Stimulated activated CD8-positive, alpha-beta memory T cell treated with anti-CD3 and anti-CD28 coated beads, Interleukin-12 subunit alpha, Interleukin-12 subunit beta, amount 100 ng/mL, for 24 hours (primary cell): ENCODE results near the gene TMC8.
"Not testable (repeated sequence)": the region's sequence is repeated elsewhere in the genome, so short reads cannot be mapped to it uniquely, and the experiment has no call there.

Source experiments
- DNase-seq: peaks from one replicate; pipeline ENCODE4 v3.0.0-alpha.2; 2020; ENCODE audit errors: extremely low read depth

Gene TMC8

GRCh38 chr17:78154903-78155811, 24.6 kb downstream of the TMC8 start:
- no peak for DNase-seq

GRCh38 chr17:78159575-78160158, 29.1 kb downstream of the TMC8 start:
- no peak for DNase-seq

- DNase-seq = no peak
Measured at GRCh38 chr17:78163881-78164747, 33.5 kb downstream of the TMC8 start.

GRCh38 chr17:78164748-78165607, 34.4 kb downstream of the TMC8 start:
- no peak for DNase-seq

- no peak for DNase-seq
Measured at GRCh38 chr17:78166416-78166815, 35.8 kb downstream of the TMC8 start.

GRCh38 chr17:78168242-78168902, 37.8 kb downstream of the TMC8 start, which contains the start of gene SYNGR2:
SYNGR2 (plus strand) TSS chr17:78168581; CDS start chr17:78168617, 36 bp downstream.
- DNase-seq = peak; percentile 74

GRCh38 chr17:78168903-78169793, 38.6 kb downstream of the TMC8 start:
- peak; percentile 43 for DNase-seq

- no peak for DNase-seq
Measured at GRCh38 chr17:78170692-78171590, 40.4 kb downstream of the TMC8 start.

- DNase-seq = not testable (repeated sequence)
Measured at GRCh38 chr17:78171591-78172248, 41.1 kb downstream of the TMC8 start.

GRCh38 chr17:78172249-78173051, 41.9 kb downstream of the TMC8 start:
- DNase-seq = no peak

- DNase-seq = no peak
Measured at GRCh38 chr17:78173097-78173715, 42.6 kb downstream of the TMC8 start.

- no peak for DNase-seq
Measured at GRCh38 chr17:78174346-78174869, 43.8 kb downstream of the TMC8 start.

GRCh38 chr17:78174870-78175642, 44.5 kb downstream of the TMC8 start:
- no peak for DNase-seq

- DNase-seq = no peak
Measured at GRCh38 chr17:78175643-78175981, 45.0 kb downstream of the TMC8 start.

GRCh38 chr17:78176548-78177025, 46.0 kb downstream of the TMC8 start:
- DNase-seq = peak; percentile 53

GRCh38 chr17:78179372-78179771, 48.8 kb downstream of the TMC8 start:
- no peak for DNase-seq
